Heart right ventricle (tissue), 16 donors: ENCODE data around the gene GLI1. TPM values are rescaled to one million over a fixed set of nuclear protein-coding genes. Genes with fewer than 3 reads are reported as not detected.
"Not testable (repeated sequence)": the region's sequence is repeated elsewhere in the genome, so short reads cannot be mapped to it uniquely, and the experiment has no call there.

ENCODE experiments used
- ATAC-seq, 8 donors: fragments of 200-7000 bp; cut with Tn5 transposase; one replicate each; pipeline ENCODE4 v1.9.1; 2020; ENCODE audit warnings: mild to moderate bottlenecking in 8 of 8, moderate library complexity in 8 of 8, moderate number of reproducible peaks in 1 of 8
- DNase-seq, 2 donors: peaks; one replicate each; pipeline ENCODE4 v3.0.0-alpha.2; 2020
- H3K27ac ChIP-seq, 10 donors: fragments of 200-600 bp; sonication (generic) in 2 of 10; one replicate each; pipeline versions ENCODE4 v1.5.0 to v1.8.0; 2020 to 2022; ENCODE audit warnings: mild to moderate bottlenecking in 3 of 10
- H3K27me3 ChIP-seq, 7 donors: fragments of 200-600 bp; one replicate each; pipeline ENCODE4 v1.8.0; 2021 to 2022; ENCODE audit warnings: mild to moderate bottlenecking in 2 of 7
- H3K36me3 ChIP-seq, 9 donors: fragments of 200-600 bp; sonication (generic) in 1 of 9; one replicate each; pipeline versions ENCODE4 v1.5.0 to v1.8.0; 2020 to 2022; ENCODE audit warnings: mild to moderate bottlenecking in 2 of 9
- H3K4me1 ChIP-seq, 9 donors: fragments of 200-600 bp; sonication (generic) in 1 of 9; one replicate each; pipeline versions ENCODE4 v1.5.0 to v1.8.0; 2020 to 2022; ENCODE audit warnings: mild to moderate bottlenecking in 4 of 9
- H3K4me3 ChIP-seq, 10 donors: fragments of 200-600 bp; sonication (generic) in 2 of 10; one replicate each; pipeline versions ENCODE4 v1.5.0 to v1.8.0; 2020 to 2022; ENCODE audit warnings: mild to moderate bottlenecking in 7 of 10, moderate library complexity in 2 of 10
- H3K9me3 ChIP-seq, 11 donors: fragments of 200-600 bp in 10 of 11; sonication (generic) in 2 of 11; one replicate each; pipeline versions ENCODE4 v1.5.0 to v1.8.0; 2013 to 2022; ENCODE audit warnings: mild to moderate bottlenecking in 2 of 11, control low read depth in 1 of 11, moderate library complexity in 1 of 11
- CTCF ChIP-seq, 9 donors: fragments of 200-600 bp; sonication (generic) in 2 of 9; IDR thresholded peaks; one replicate each; pipeline versions ENCODE4 v1.5.0 to v1.8.0; 2021 to 2022; ENCODE audit warnings: antibody characterized with exemption in 9 of 9, mild to moderate bottlenecking in 5 of 9, moderate library complexity in 1 of 9
- WGBS, 2 donors: extraction: QIAGEN DNeasy Blood & Tissue Kit; methylation state at CpG; one replicate each; pipeline ENCODE4 v1.1.7; 2013; ENCODE audit warnings: inconsistent platforms in 1 of 2; 5-methylcytosine and 5-hydroxymethylcytosine counted together
- intact Hi-C, 10 donors: fragments of 100-400 bp; cut with DNase I; formaldehyde crosslinking; loops; one replicate each; pipeline versions ENCODE4 v1.11.1 to v1.14.2; 2022
- long read RNA-seq, 3 donors: library from polyadenylated mRNA; unstranded; transcript quantifications; one replicate each; pipeline ENCODE4 v2.0.0, GENCODE V29; 2020 to 2021
- polyA plus RNA-seq, 2 donors: library from polyadenylated mRNA; stranded (reverse); fragments of 200-250 nt; gene quantifications; one replicate each; pipeline ENCODE4 v1.2.3, GENCODE V29; 2013
- total RNA-seq, 10 donors: library from RNA; stranded (reverse); fragmentation: NEBNext Ultra II Directional in 3 of 10; extraction: Animal tissue kit (Norgen Biotek cat#: 25700) in 3 of 10; gene quantifications; one replicate each; pipeline versions ENCODE4 v1.2.1 to v1.2.4, GENCODE V29; 2021 to 2023
- donor health status: Arrhythmogenic right ventricular cardiomyopathy.
- donor health status: ischemic (EF 13 %, LVEDD 7.1; RV severe dilation, severe dysfunction).
- donor health status: healthy with polysubstance abuse.
- donor health status: DM: no; HTN: yes; CAD: no.
- donor health status: DM: no; HTN: no; CAD: no.
- donor health status: ischemic (EF 25% LVEDD 6.9; RV normal size, moderate dysfunction).
- donor health status: ischemic (EF 25% LVEDD 5.7; RV mildly dilated, moderate dysfunction).
- donor health status: healthy.
- donor health status: DM: yes; HTN: yes; CAD: no.
- donor health status: Ischemic cardiomyopathy.
- donor health status: ischemic (EF 35%, LVEDD 5.7; RV mildly dilated, moderate dysfunction).
- donor health status: nonischemic (EF 11% LVEDD 7.7; RV severe dilation, severe dysfunction).
- donor health status: DM: yes; HTN: yes; CAD: no.
- donor health status: PGD.
- donor health status: ischemic (EF 29% LVEDD 5.4; RV normal size, mild dysfunction).
- donor health status: nonischemic (EF 23%, LVEDD 6.1; RV moderate dilation, normal function).

GLI1 gene
- total RNA-seq (1 to 10 TPM in 2 of 10 donors, under 1 TPM in 8; 0.12 to 1.2 (median 0.63) TPM), polyA plus RNA-seq (under 1 TPM; 0.15 to 0.45 TPM)
- long read RNA-seq, donor 1 = 0 reads
- long read RNA-seq, donor 2 = 0 reads
- long read RNA-seq, donor 3 = 0 reads

GRCh38 chr12:57459750-57460467 lies at the start of gene GLI1:
GLI1 (plus strand) TSS chr12:57459785; CDS start chr12:57463692, 3,907 bp downstream.
- Histone ChIP-seq H3K27me3 (peaks cover 0 to 20% (median 0%) of the 10 kb centered on the region in 7 donors), H3K9me3 (no peaks in the 10 kb centered on the region), H3K4me1 (peaks cover 5 to 41% (median 30%) of the 10 kb centered on the region in 9 donors), H3K36me3 (no peaks in the 10 kb centered on the region), H3K27ac (peak within 1 kb of the TSS in 9 of 10 donors; percentile 52 to 91 (median 84)), H3K4me3 (peak within 1 kb of the TSS; percentile 52 to 91 (median 70))
- TF ChIP-seq CTCF (IDR thresholded peaks at IDR 0.05) = no peak
- ATAC-seq = peak in 4 of 8 donors; percentile 28 to 47 (median 41)
- DNase-seq = no peak
- WGBS, 2 donors = 1% methylated on average over 29 to 36 of the region's 36 CpGs
- intact Hi-C loops = loop anchor here in 7 of 10 donors (5.0 to 10.0 kb wide), 5 partner anchors 162 to 245 kb away; partner anchors contain the start of genes B4GALNT1 (in 2 of the 7) and NXPH4 (in 1 of the 7)

- peaks cover 0 to 4% (median 0%) of the 10 kb centered on the region in 9 donors for H3K36me3 ChIP-seq
- 98 to 99% methylated on average over 4 of the region's 4 CpGs for WGBS, 2 donors
- no peak for TF ChIP-seq CTCF (IDR thresholded peaks at IDR 0.05)
These were observed 49.1 kb upstream of the GLI1 start for GRCh38 chr12:57410534-57410933.

GRCh38 chr12:57414160-57414559 lies 45.4 kb upstream of the GLI1 start:
- intact Hi-C loops = loop anchor here in 1 of 10 donors (10.0 kb wide), 1 partner anchor 69 kb away; no protein-coding TSS in a partner anchor
- not testable (repeated sequence) for H3K27me3 ChIP-seq, H3K36me3 ChIP-seq, ATAC-seq, H3K4me3 ChIP-seq, H3K27ac ChIP-seq, DNase-seq, H3K9me3 ChIP-seq
- H3K4me1 ChIP-seq = peaks cover 0 to 40% (median 13%) of the 10 kb centered on the region in 9 donors
- WGBS, 2 donors = 88% methylated on average over 6 of the region's 6 CpGs

More at GRCh38 chr12:57410534-57410933, 49.1 kb upstream of the GLI1 start:
- DNase-seq = no peak
- Histone ChIP-seq H3K27ac (no peak overlapping the region), H3K4me1 (peaks cover 0 to 19% (median 3%) of the 10 kb centered on the region in 9 donors), H3K4me3 (no peak overlapping the region), H3K27me3 (no peaks in the 10 kb centered on the region), H3K9me3 (no peaks in the 10 kb centered on the region)
- intact Hi-C loops = loop anchor here in 1 of 10 donors (10.0 kb wide), 1 partner anchor 66 kb away; no protein-coding TSS in a partner anchor
- ATAC-seq = no peak

GRCh38 chr12:57415088-57415487 lies 44.5 kb upstream of the GLI1 start:
- no peak overlapping the region for H3K27ac ChIP-seq
- ATAC-seq = no peak
- WGBS, 2 donors = 83 to 88% methylated on average over 2 of the region's 2 CpGs
- intact Hi-C loops = loop anchor here in 2 of 10 donors (5.0 to 10.0 kb wide), 2 partner anchors 70 to 122 kb away; no protein-coding TSS in a partner anchor
- no peak for TF ChIP-seq CTCF (IDR thresholded peaks at IDR 0.05)
- DNase-seq = no peak
- peaks cover 0 to 42% (median 13%) of the 10 kb centered on the region in 9 donors for H3K4me1 ChIP-seq
- no peak overlapping the region for H3K4me3 ChIP-seq
- peaks cover 0 to 4% (median 0%) of the 10 kb centered on the region in 9 donors for H3K36me3 ChIP-seq
- no peaks in the 10 kb centered on the region for H3K9me3 ChIP-seq
- no peaks in the 10 kb centered on the region for H3K27me3 ChIP-seq
